Hepatocyte (in vitro differentiated cells): Measurements from ENCODE around the gene RPA3. TPM values are rescaled to one million over a fixed set of nuclear protein-coding genes. Genes with fewer than 3 reads are reported as not detected.
A peak's percentile ranks its signal among the peaks of the same experiment; 100 is the strongest.
"Not testable (repeated sequence)": the region's sequence is repeated elsewhere in the genome, so short reads cannot be mapped to it uniquely, and the experiment has no call there.

ENCODE experiments used
- DNase-seq: peaks from one replicate; pipeline ENCODE4 v3.0.0-alpha.2; 2016; ENCODE audit warnings: low spot score
- H2AFZ ChIP-seq: fragments of 200-600 bp; sonication (generic); 2 replicates; pipeline ENCODE4 v1.6.0; 2016; ENCODE audit warnings: antibody characterized with exemption, mild to moderate bottlenecking
- H3K27ac ChIP-seq: fragments of 200-600 bp; sonication (generic); 2 replicates; pipeline ENCODE4 v1.5.1; 2016; ENCODE audit warnings: mild to moderate bottlenecking
- H3K27me3 ChIP-seq: fragments of 200-600 bp; sonication (generic); 2 replicates; pipeline ENCODE4 v1.6.1; 2016
- H3K36me3 ChIP-seq: fragments of 200-600 bp; sonication (generic); replicated peaks from 2 replicates; pipeline ENCODE4 v1.5.1; 2016; ENCODE audit warnings: low read depth; ENCODE audit not compliant: insufficient read depth
- H3K4me1 ChIP-seq: fragments of 200-600 bp; sonication (generic); 2 replicates; pipeline ENCODE4 v1.5.1; 2016; ENCODE audit warnings: mild to moderate bottlenecking, moderate library complexity; ENCODE audit not compliant: insufficient read depth
- H3K4me2 ChIP-seq: fragments of 200-600 bp; sonication (generic); 2 replicates; pipeline ENCODE4 v1.6.0; 2016
- H3K4me3 ChIP-seq: fragments of 200-600 bp; sonication (generic); 2 replicates; pipeline ENCODE4 v1.5.1; 2016; ENCODE audit warnings: mild to moderate bottlenecking
- H3K79me2 ChIP-seq: fragments of 200-600 bp; sonication (generic); 2 replicates; pipeline ENCODE4 v1.6.0; 2017; ENCODE audit warnings: mild to moderate bottlenecking
- H3K9me2 ChIP-seq: fragments of 200-600 bp; sonication (generic); replicated peaks from 2 replicates; pipeline ENCODE4 v1.6.0; 2017; ENCODE audit warnings: mild to moderate bottlenecking; ENCODE audit not compliant: insufficient read depth
- H3K9me3 ChIP-seq: fragments of 200-600 bp; sonication (generic); 2 replicates; pipeline ENCODE4 v1.5.1; 2016; ENCODE audit warnings: low read depth, mild to moderate bottlenecking
- H4K20me1 ChIP-seq: fragments of 200-600 bp; sonication (generic); 2 replicates; pipeline ENCODE4 v1.6.0; 2016; ENCODE audit warnings: mild to moderate bottlenecking; ENCODE audit not compliant: insufficient read depth, poor library complexity, severe bottlenecking
- EZH2 ChIP-seq: fragments of 200-600 bp; sonication (generic); IDR thresholded peaks from 2 replicates; pipeline ENCODE4 v1.6.1; 2016; ENCODE audit warnings: antibody characterized with exemption, mild to moderate bottlenecking, borderline replicate concordance
- EZH2phosphoT487 ChIP-seq: fragments of 200-600 bp; sonication (generic); IDR thresholded peaks from one replicate; pipeline ENCODE4 v1.6.1; 2018; ENCODE audit warnings: antibody characterized with exemption, mild to moderate bottlenecking, low read depth, moderate library complexity; ENCODE audit not compliant: unreplicated experiment, severe bottlenecking
- WGBS: methylation state at CpG from one replicate; pipeline ENCODE4 v1.1.6; 2016; ENCODE audit warnings: low lambda C conversion rate; ENCODE audit errors: missing lambda C conversion rate; 5-methylcytosine and 5-hydroxymethylcytosine counted together
- polyA plus RNA-seq: library from polyadenylated mRNA; unstranded; fragments of >200 nt; fragmentation: Nextera tagmentation; extraction: Ambion mirVana; gene quantifications from 2 replicates; pipeline ENCODE4 v1.2.1, GENCODE V29; 2016
- total RNA-seq: library from RNA; depleted of rRNA; stranded (reverse); fragments of >200 nt; gene quantifications from 2 replicates; pipeline ENCODE4 v1.2.3, GENCODE V29; 2014
- TF ChIP-seq, protein P1 (sequence below): fragments of 200-600 bp; sonication (generic); IDR thresholded peaks from 2 replicates; pipeline ENCODE4 v1.5.1; 2016; ENCODE audit warnings: antibody characterized with exemption, mild to moderate bottlenecking; ENCODE audit not compliant: poor library complexity

RPA3 gene
- total and polyA plus RNA-seq, 2 experiments from 2014 or later: 17.3 to 38.2 TPM

DNA sequence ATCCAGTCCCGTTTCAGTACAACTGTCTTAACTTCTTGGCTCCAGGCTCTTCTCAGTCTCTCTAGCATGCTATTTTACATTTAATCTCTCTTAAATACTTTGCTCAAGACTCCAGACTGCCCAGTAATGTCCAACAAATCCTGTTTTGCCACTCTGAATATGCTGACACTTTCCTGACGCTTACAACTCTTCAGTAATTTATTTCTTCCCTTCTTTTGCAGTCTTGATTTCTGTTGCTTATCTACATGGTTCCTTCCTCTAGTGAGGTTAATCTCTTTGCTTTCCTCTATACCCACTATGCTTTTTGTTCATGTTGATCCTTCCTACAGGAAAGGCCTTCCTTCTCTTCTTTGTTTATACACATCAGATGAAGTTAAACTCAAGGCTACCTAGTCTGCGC, 54.1 kb downstream of the RPA3 start:
- Histone ChIP-seq H3K4me2 (no peak overlapping the region), H3K36me3 (no peaks in the 10 kb centered on the region), H3K79me2 (peaks cover 49% of the 10 kb centered on the region), H3K9me3 (no peaks in the 10 kb centered on the region), H3K4me3 (no peak overlapping the region), H4K20me1 (no peaks in the 10 kb centered on the region), H3K9me2 (no peaks in the 10 kb centered on the region), H3K27me3 (no peaks in the 10 kb centered on the region), H3K27ac (no peak overlapping the region), H3K4me1 (peaks cover 4% of the 10 kb centered on the region), H2AFZ (no peak overlapping the region)
- DNase-seq: no peak
- TF ChIP-seq EZH2 (no peak), EZH2phosphoT487 (no peak)
- TF ChIP-seq, protein P1, sequence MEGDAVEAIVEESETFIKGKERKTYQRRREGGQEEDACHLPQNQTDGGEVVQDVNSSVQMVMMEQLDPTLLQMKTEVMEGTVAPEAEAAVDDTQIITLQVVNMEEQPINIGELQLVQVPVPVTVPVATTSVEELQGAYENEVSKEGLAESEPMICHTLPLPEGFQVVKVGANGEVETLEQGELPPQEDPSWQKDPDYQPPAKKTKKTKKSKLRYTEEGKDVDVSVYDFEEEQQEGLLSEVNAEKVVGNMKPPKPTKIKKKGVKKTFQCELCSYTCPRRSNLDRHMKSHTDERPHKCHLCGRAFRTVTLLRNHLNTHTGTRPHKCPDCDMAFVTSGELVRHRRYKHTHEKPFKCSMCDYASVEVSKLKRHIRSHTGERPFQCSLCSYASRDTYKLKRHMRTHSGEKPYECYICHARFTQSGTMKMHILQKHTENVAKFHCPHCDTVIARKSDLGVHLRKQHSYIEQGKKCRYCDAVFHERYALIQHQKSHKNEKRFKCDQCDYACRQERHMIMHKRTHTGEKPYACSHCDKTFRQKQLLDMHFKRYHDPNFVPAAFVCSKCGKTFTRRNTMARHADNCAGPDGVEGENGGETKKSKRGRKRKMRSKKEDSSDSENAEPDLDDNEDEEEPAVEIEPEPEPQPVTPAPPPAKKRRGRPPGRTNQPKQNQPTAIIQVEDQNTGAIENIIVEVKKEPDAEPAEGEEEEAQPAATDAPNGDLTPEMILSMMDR: no peak
- WGBS: 53% methylated on average over 3 of the region's 3 CpGs

DNA sequence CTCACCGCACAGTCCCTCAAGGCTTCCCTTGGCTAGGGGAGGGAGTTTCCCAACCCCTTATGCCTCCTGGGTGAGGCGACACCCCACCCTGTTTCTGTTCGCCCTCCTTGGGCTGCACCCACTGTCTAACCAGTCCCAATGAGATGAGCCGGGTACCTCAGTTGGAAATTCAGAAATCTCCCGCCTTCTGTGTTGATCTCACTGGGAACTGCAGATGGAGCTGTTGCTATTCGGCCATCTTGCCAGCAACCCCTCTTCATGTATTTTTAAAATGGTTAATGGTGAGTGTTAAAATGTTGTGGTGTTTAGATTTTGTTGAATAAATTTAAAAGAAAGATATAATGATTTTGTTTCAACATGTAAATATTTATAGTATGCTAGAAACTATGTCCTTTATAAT, 55.9 kb downstream of the RPA3 start:
- DNase-seq: no peak
- Histone ChIP-seq H3K36me3 (no peaks in the 10 kb centered on the region), H3K79me2 (peaks cover 52% of the 10 kb centered on the region), H2AFZ (no peak overlapping the region), H3K4me2 (no peak overlapping the region), H3K9me3 (no peaks in the 10 kb centered on the region), H3K27me3 (no peaks in the 10 kb centered on the region), H3K4me3 (no peak overlapping the region), H3K9me2 (no peaks in the 10 kb centered on the region), H3K4me1 (peaks cover 4% of the 10 kb centered on the region), H4K20me1 (no peaks in the 10 kb centered on the region), H3K27ac (no peak overlapping the region)
- 77% methylated on average over 6 of the region's 6 CpGs for WGBS
- TF ChIP-seq, protein P1: peak; percentile 43
- TF ChIP-seq EZH2phosphoT487: no peak

GRCh38 chr7:7656459-7656858, 61.9 kb downstream of the RPA3 start:
- DNase-seq, H3K4me1 ChIP-seq, H3K36me3 ChIP-seq, H2AFZ ChIP-seq, H3K9me2 ChIP-seq, H3K4me2 ChIP-seq, H3K4me3 ChIP-seq, H4K20me1 ChIP-seq, H3K27ac ChIP-seq, H3K27me3 ChIP-seq, H3K9me3 ChIP-seq: not testable (repeated sequence)
- WGBS: 98% methylated on average over 3 of the region's 3 CpGs
- peaks cover 73% of the 10 kb centered on the region for H3K79me2 ChIP-seq

- Histone ChIP-seq H3K4me1 (no peaks in the 10 kb centered on the region), H3K79me2 (peaks cover 69% of the 10 kb centered on the region), H3K36me3 (no peaks in the 10 kb centered on the region), H3K4me3 (no peak overlapping the region), H2AFZ (no peak overlapping the region), H3K27ac (no peak overlapping the region), H4K20me1 (no peaks in the 10 kb centered on the region), H3K9me2 (no peaks in the 10 kb centered on the region), H3K27me3 (no peaks in the 10 kb centered on the region), H3K9me3 (no peaks in the 10 kb centered on the region), H3K4me2 (no peak overlapping the region)
- 66% methylated on average over 4 of the region's 4 CpGs for WGBS
- TF ChIP-seq EZH2 (no peak), EZH2phosphoT487 (no peak)
- TF ChIP-seq, protein P1: no peak
- DNase-seq: no peak
Observed at GRCh38 chr7:7654964-7655715, 63.3 kb downstream of the RPA3 start.
